ENCODE measurements around the gene TULP4. TPM values are rescaled to one million over a fixed set of nuclear protein-coding genes. Genes with fewer than 3 reads are reported as not detected.
A peak's percentile ranks its signal among the peaks of the same experiment; 100 is the strongest.
"Not testable (repeated sequence)": the region's sequence is repeated elsewhere in the genome, so short reads cannot be mapped to it uniquely, and the experiment has no call there.

The TULP4 gene
- total and polyA plus RNA-seq, 4 donors, result 30.9 to 403 (median 84.8) TPM

DNA sequence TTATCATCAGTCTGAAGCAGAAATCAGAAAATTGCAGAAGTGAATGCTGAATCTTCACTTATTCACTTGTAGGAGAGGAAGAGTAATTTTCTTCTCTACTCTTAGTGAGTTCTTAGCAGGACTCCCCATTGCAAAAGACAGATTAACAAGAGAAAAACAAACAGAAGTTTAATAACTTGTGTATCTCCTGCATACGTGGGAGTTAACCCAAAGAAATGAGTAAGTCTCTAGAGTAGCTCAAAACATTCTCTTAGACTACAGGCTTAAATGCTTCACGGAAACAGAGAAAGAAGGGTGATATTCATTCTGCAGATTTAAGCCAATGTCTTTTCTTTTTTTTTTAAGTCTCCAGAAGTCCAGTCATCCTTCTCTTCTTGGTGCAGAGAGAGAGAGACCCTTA lies 149.7 kb downstream of the TULP4 start:
- Histone ChIP-seq H3K36me3 (ENCODE audit: control insufficient read depth, insufficient read depth, low read length) (peaks cover 17% of the 10 kb centered on the region), H3K27ac (ENCODE audit: low read depth, low read length) (no peak overlapping the region), H3K27me3 (ENCODE audit: control insufficient read depth, insufficient read depth, low read length) (no peaks in the 10 kb centered on the region), H3K4me3 (ENCODE audit: low read depth, low read length) (no peak overlapping the region), H3K4me1 (ENCODE audit: control insufficient read depth, insufficient read depth, low read length) (no peaks in the 10 kb centered on the region), H3K9me3 (ENCODE audit: control insufficient read depth, insufficient read depth, low read length) (no peaks in the 10 kb centered on the region)
- DNase-seq (ENCODE audit: low read depth in 4 of 6, low spot score in 6 of 6), result no peak
- WGBS (ENCODE audit: insufficient coverage), result no CpG with 5 or more reads among the region's 2 CpGs

GRCh38 chr6:158464483-158464882 lies 152.2 kb downstream of the TULP4 start:
- DNase-seq (ENCODE audit: low read depth in 4 of 6, low spot score in 6 of 6), result no peak
- H3K27me3 ChIP-seq (ENCODE audit: control insufficient read depth, insufficient read depth, low read length), result no peaks in the 10 kb centered on the region
- H3K9me3 ChIP-seq (ENCODE audit: control insufficient read depth, insufficient read depth, low read length), result no peaks in the 10 kb centered on the region
- 69% methylated on average over 7 of the region's 9 CpGs for WGBS (ENCODE audit: insufficient coverage)
- H3K27ac ChIP-seq (ENCODE audit: low read depth, low read length), result no peak overlapping the region
- no peaks in the 10 kb centered on the region for H3K4me1 ChIP-seq (ENCODE audit: control insufficient read depth, insufficient read depth, low read length)
- no peak overlapping the region for H3K4me3 ChIP-seq (ENCODE audit: low read depth, low read length)
- peaks cover 13% of the 10 kb centered on the region for H3K36me3 ChIP-seq (ENCODE audit: control insufficient read depth, insufficient read depth, low read length)

DNA sequence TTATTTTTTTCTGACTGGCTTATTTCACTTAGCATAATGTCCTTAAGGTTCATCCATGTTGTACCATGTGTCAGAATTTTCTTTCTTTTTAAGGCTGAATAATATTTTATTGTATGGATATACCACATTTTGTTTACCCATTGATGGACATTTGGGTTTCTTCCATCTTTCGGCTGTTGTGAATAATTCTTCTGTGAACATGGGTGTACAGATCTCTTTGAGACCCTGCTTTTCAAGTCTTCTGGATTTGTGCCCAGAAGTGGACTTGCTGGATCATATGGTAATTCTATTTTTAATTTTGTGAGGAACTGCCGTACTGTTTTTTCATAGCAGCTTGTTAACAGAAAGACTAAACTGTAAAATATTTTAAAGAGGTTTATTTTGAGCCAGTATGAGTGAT lies 153.0 kb downstream of the TULP4 start:
- Histone ChIP-seq H3K27me3 (ENCODE audit: control insufficient read depth, insufficient read depth, low read length) (no peaks in the 10 kb centered on the region), H3K4me3 (ENCODE audit: low read depth, low read length) (no peak overlapping the region), H3K4me1 (ENCODE audit: control insufficient read depth, insufficient read depth, low read length) (no peaks in the 10 kb centered on the region), H3K9me3 (ENCODE audit: control insufficient read depth, insufficient read depth, low read length) (no peaks in the 10 kb centered on the region), H3K36me3 (ENCODE audit: control insufficient read depth, insufficient read depth, low read length) (peaks cover 13% of the 10 kb centered on the region), H3K27ac (ENCODE audit: low read depth, low read length) (no peak overlapping the region)
- no CpG with 5 or more reads among the region's 2 CpGs for WGBS (ENCODE audit: insufficient coverage)
- peak in 1 of 6 donors; percentile 81 for DNase-seq (ENCODE audit: low read depth in 4 of 6, low spot score in 6 of 6)

GRCh38 chr6:158465747-158466146 lies 153.5 kb downstream of the TULP4 start:
- Histone ChIP-seq H3K9me3 (ENCODE audit: control insufficient read depth, insufficient read depth, low read length) (no peaks in the 10 kb centered on the region), H3K27ac (ENCODE audit: low read depth, low read length) (no peak overlapping the region), H3K4me1 (ENCODE audit: control insufficient read depth, insufficient read depth, low read length) (no peaks in the 10 kb centered on the region), H3K4me3 (ENCODE audit: low read depth, low read length) (no peak overlapping the region), H3K36me3 (ENCODE audit: control insufficient read depth, insufficient read depth, low read length) (peaks cover 13% of the 10 kb centered on the region), H3K27me3 (ENCODE audit: control insufficient read depth, insufficient read depth, low read length) (no peaks in the 10 kb centered on the region)
- DNase-seq (ENCODE audit: low read depth in 4 of 6, low spot score in 6 of 6), result no peak
- 83% methylated on average over 2 of the region's 3 CpGs for WGBS (ENCODE audit: insufficient coverage)

DNA sequence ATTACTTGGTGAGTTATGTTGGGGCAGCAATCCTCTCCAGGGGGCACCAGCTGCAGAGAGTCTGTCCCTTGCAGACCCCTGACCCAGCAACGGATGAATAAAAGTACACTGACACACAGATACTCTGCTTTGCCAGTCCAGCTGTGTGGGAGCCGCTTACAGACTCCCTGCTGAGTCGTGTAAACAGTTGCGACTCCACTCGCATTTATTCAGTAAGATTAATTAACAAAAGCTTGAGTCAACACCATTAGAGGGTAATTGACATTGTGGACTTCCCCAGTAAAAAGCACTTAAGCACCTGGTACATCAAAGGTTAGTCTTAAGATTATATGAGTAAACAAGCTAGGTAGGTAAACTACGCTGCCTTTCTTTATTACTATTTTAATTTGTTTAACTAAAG lies 155.7 kb downstream of the TULP4 start:
- Histone ChIP-seq H3K9me3 (ENCODE audit: control insufficient read depth, insufficient read depth, low read length) (no peaks in the 10 kb centered on the region), H3K36me3 (ENCODE audit: control insufficient read depth, insufficient read depth, low read length) (peaks cover 4% of the 10 kb centered on the region), H3K27me3 (ENCODE audit: control insufficient read depth, insufficient read depth, low read length) (no peaks in the 10 kb centered on the region), H3K4me1 (ENCODE audit: control insufficient read depth, insufficient read depth, low read length) (no peaks in the 10 kb centered on the region), H3K4me3 (ENCODE audit: low read depth, low read length) (no peak overlapping the region), H3K27ac (ENCODE audit: low read depth, low read length) (no peak overlapping the region)
- DNase-seq (ENCODE audit: low read depth in 4 of 6, low spot score in 6 of 6), result peak in 1 of 6 donors; percentile 36
- 14% methylated on average over 2 of the region's 6 CpGs for WGBS (ENCODE audit: insufficient coverage)

GRCh38 chr6:158468666-158469065 lies 156.4 kb downstream of the TULP4 start:
- no peaks in the 10 kb centered on the region for H3K27me3 ChIP-seq (ENCODE audit: control insufficient read depth, insufficient read depth, low read length)
- no peak overlapping the region for H3K4me3 ChIP-seq (ENCODE audit: low read depth, low read length)
- H3K9me3 ChIP-seq (ENCODE audit: control insufficient read depth, insufficient read depth, low read length), result no peaks in the 10 kb centered on the region
- H3K36me3 ChIP-seq (ENCODE audit: control insufficient read depth, insufficient read depth, low read length), result peaks cover 4% of the 10 kb centered on the region
- H3K4me1 ChIP-seq (ENCODE audit: control insufficient read depth, insufficient read depth, low read length), result no peaks in the 10 kb centered on the region
- no peak for DNase-seq (ENCODE audit: low read depth in 4 of 6, low spot score in 6 of 6)
- H3K27ac ChIP-seq (ENCODE audit: low read depth, low read length), result no peak overlapping the region
- no CpG with 5 or more reads among the region's 6 CpGs for WGBS (ENCODE audit: insufficient coverage)

GRCh38 chr6:158470023-158470422 lies 157.8 kb downstream of the TULP4 start:
- WGBS (ENCODE audit: insufficient coverage), result 86% methylated on average over 12 of the region's 18 CpGs
- H3K36me3 ChIP-seq (ENCODE audit: control insufficient read depth, insufficient read depth, low read length); H3K27me3 ChIP-seq (ENCODE audit: control insufficient read depth, insufficient read depth, low read length); H3K4me3 ChIP-seq (ENCODE audit: low read depth, low read length); H3K4me1 ChIP-seq (ENCODE audit: control insufficient read depth, insufficient read depth, low read length); DNase-seq (ENCODE audit: low read depth in 4 of 6, low spot score in 6 of 6); H3K9me3 ChIP-seq (ENCODE audit: control insufficient read depth, insufficient read depth, low read length); H3K27ac ChIP-seq (ENCODE audit: low read depth, low read length): not testable (repeated sequence)

GRCh38 chr6:158471339-158471738 lies 159.1 kb downstream of the TULP4 start:
- Histone ChIP-seq H3K9me3 (ENCODE audit: control insufficient read depth, insufficient read depth, low read length) (no peaks in the 10 kb centered on the region), H3K4me3 (ENCODE audit: low read depth, low read length) (no peak overlapping the region), H3K27me3 (ENCODE audit: control insufficient read depth, insufficient read depth, low read length) (no peaks in the 10 kb centered on the region), H3K27ac (ENCODE audit: low read depth, low read length) (no peak overlapping the region), H3K36me3 (ENCODE audit: control insufficient read depth, insufficient read depth, low read length) (peaks cover 3% of the 10 kb centered on the region), H3K4me1 (ENCODE audit: control insufficient read depth, insufficient read depth, low read length) (peaks cover 3% of the 10 kb centered on the region)
- WGBS (ENCODE audit: insufficient coverage), result 96% methylated on average over 3 of the region's 3 CpGs
- no peak for DNase-seq (ENCODE audit: low read depth in 4 of 6, low spot score in 6 of 6)

- Histone ChIP-seq H3K4me3 (ENCODE audit: low read depth, low read length) (no peak overlapping the region), H3K36me3 (ENCODE audit: control insufficient read depth, insufficient read depth, low read length) (peaks cover 3% of the 10 kb centered on the region), H3K27ac (ENCODE audit: low read depth, low read length) (no peak overlapping the region), H3K4me1 (ENCODE audit: control insufficient read depth, insufficient read depth, low read length) (peaks cover 3% of the 10 kb centered on the region), H3K9me3 (ENCODE audit: control insufficient read depth, insufficient read depth, low read length) (no peaks in the 10 kb centered on the region), H3K27me3 (ENCODE audit: control insufficient read depth, insufficient read depth, low read length) (no peaks in the 10 kb centered on the region)
- DNase-seq (ENCODE audit: low read depth in 4 of 6, low spot score in 6 of 6), result peak in 1 of 6 donors; percentile 78
- WGBS (ENCODE audit: insufficient coverage), result 56% methylated on average over 3 of the region's 5 CpGs
Measured at GRCh38 chr6:158472447-158472846, 160.2 kb downstream of the TULP4 start.

DNA sequence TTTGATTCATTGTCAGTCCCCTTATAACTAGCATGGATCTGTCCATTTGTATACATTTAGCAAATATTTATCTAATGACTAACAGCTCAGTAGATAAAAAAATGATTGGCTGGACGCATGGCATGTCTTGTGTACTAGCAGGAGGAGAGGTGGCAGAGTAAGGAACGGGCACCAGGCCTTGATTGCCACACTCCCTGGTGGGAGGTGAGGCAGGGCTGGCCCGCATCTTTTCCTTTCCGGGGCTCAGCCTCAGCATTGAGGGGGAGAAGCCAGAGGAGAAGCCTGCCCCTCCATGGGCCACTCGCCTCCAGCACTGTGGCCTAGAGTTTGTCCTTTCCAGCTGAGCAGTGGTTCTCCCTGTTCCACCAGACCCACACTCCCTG lies 162.7 kb downstream of the TULP4 start:
- no peak overlapping the region for H3K4me3 ChIP-seq (ENCODE audit: low read depth, low read length)
- H3K27me3 ChIP-seq (ENCODE audit: control insufficient read depth, insufficient read depth, low read length), result no peaks in the 10 kb centered on the region
- whole genome bisulfite sequencing (ENCODE audit: insufficient coverage), result 86% methylated on average over 4 of the region's 5 CpGs
- H3K4me1 ChIP-seq (ENCODE audit: control insufficient read depth, insufficient read depth, low read length), result peaks cover 3% of the 10 kb centered on the region
- H3K36me3 ChIP-seq (ENCODE audit: control insufficient read depth, insufficient read depth, low read length), result peaks cover 15% of the 10 kb centered on the region
- no peaks in the 10 kb centered on the region for H3K9me3 ChIP-seq (ENCODE audit: control insufficient read depth, insufficient read depth, low read length)
- peak overlapping the region; percentile 81 for H3K27ac ChIP-seq (ENCODE audit: low read depth, low read length)
- DNase-seq (ENCODE audit: low read depth in 4 of 6, low spot score in 6 of 6), result no peak

All from spinal cord (tissue), 10 donors.